ENCODE results near the gene CPPED1. TPM values are rescaled to one million over a fixed set of nuclear protein-coding genes. Genes with fewer than 3 reads are reported as not detected.

The CPPED1 gene
- total and polyA plus RNA-seq, 2 of the 4 experiments (the other 2 are of a cell fraction) = 5.1 to 6.5 TPM

- Histone ChIP-seq H4K20me1 (ENCODE audit: insufficient read depth, low read length) (no peaks in the 10 kb centered on the region), H3K18ac (ENCODE audit: low read depth, low read length) (no peak overlapping the region), H4K91ac (ENCODE audit: insufficient read depth, low read depth, low read length) (no peak overlapping the region), H2BK20ac (ENCODE audit: low read depth, low read length) (no peak overlapping the region), H2AK9ac (replicated peaks; ENCODE audit: low read depth, low read length, poor library complexity) (no peak overlapping the region), H3K4me1 (ENCODE audit: control insufficient read depth, insufficient read depth, low read length) (no peaks in the 10 kb centered on the region), H3K27me3 (ENCODE audit: control insufficient read depth, insufficient read depth, low read length) (no peaks in the 10 kb centered on the region), H3K9me1 (ENCODE audit: insufficient read depth, low read length) (no peaks in the 10 kb centered on the region), H3K79me1 (ENCODE audit: low read depth in 1 of 2, low read length in 2 of 2) (no peaks in the 10 kb centered on the region), H3K9ac (ENCODE audit: low read depth, low read length) (no peak overlapping the region), H3K4me2 (ENCODE audit: low read depth, low read length) (no peak overlapping the region), H4K8ac (ENCODE audit: low read depth in 2 of 2, low read length in 2 of 2) (no peak overlapping the region), H4K5ac (ENCODE audit: low read depth, low read length) (no peak overlapping the region), H3K56ac (ENCODE audit: extremely low read depth, insufficient read depth, low read length) (no peak overlapping the region), H3K23ac (ENCODE audit: low read depth, low read length) (no peak overlapping the region), H2BK120ac (ENCODE audit: low read depth, low read length) (no peak overlapping the region), H2AK5ac (ENCODE audit: low read depth, low read length) (no peak overlapping the region), H2BK15ac (ENCODE audit: low read depth, low read length) (no peak overlapping the region), H2AFZ (replicated peaks; ENCODE audit: low read length, poor library complexity) (peak overlapping the region; percentile 11), H3K4me3 (ENCODE audit: insufficient read depth, low read depth, low read length) (no peak overlapping the region), H3K9me3 (ENCODE audit: control insufficient read depth, insufficient read depth, low read length) (peaks cover 4% of the 10 kb centered on the region), H3K14ac (replicated peaks; ENCODE audit: low read depth, low read length) (no peak overlapping the region), H3K27ac (ENCODE audit: insufficient read depth, low read length) (no peak overlapping the region), H3K4ac (ENCODE audit: low read depth, low read length) (no peak overlapping the region), H2BK5ac (ENCODE audit: low read depth, low read length, poor library complexity, severe bottlenecking) (no peak overlapping the region), H3K36me3 (ENCODE audit: control insufficient read depth, insufficient read depth, low read length) (no peaks in the 10 kb centered on the region)
- dilution Hi-C loops (cut with HindIII; ENCODE audit: low sequenced_read_pairs, unreplicated experiment) (no loop called here), intact Hi-C loops (cut with micrococcal nuclease) (no loop called here), in situ Hi-C loops (cut with MboI; ENCODE audit: low sequenced_read_pairs) (no loop called here)
- ATAC-seq (ENCODE audit: low read depth) (no peak), DNase-seq (no peak)
- no TSS peak for BruUV-seq (replicated peaks)
- no peak for TF ChIP-seq CEBPB (IDR thresholded peaks at IDR 0.05; ENCODE audit: low read depth, low read length)
- TF ChIP-seq, protein P1, sequence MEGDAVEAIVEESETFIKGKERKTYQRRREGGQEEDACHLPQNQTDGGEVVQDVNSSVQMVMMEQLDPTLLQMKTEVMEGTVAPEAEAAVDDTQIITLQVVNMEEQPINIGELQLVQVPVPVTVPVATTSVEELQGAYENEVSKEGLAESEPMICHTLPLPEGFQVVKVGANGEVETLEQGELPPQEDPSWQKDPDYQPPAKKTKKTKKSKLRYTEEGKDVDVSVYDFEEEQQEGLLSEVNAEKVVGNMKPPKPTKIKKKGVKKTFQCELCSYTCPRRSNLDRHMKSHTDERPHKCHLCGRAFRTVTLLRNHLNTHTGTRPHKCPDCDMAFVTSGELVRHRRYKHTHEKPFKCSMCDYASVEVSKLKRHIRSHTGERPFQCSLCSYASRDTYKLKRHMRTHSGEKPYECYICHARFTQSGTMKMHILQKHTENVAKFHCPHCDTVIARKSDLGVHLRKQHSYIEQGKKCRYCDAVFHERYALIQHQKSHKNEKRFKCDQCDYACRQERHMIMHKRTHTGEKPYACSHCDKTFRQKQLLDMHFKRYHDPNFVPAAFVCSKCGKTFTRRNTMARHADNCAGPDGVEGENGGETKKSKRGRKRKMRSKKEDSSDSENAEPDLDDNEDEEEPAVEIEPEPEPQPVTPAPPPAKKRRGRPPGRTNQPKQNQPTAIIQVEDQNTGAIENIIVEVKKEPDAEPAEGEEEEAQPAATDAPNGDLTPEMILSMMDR (conservative IDR thresholded peaks at IDR 0.05; ENCODE audit: low read depth, low read length) = no peak
- no peak for TF ChIP-seq BHLHE40 (IDR thresholded peaks at IDR 0.05; ENCODE audit: low read depth, low read length)
- TF ChIP-seq MXI1 (IDR thresholded peaks at IDR 0.05; ENCODE audit: borderline replicate concordance, low read depth, low read length) = no peak
- no peak for TF ChIP-seq POLR2A (IDR thresholded peaks at IDR 0.05; ENCODE audit: low read depth, low read length)
- no peak for TF ChIP-seq MAFK (IDR thresholded peaks at IDR 0.05; ENCODE audit: low read depth, low read length)
- TF ChIP-seq MAZ (IDR thresholded peaks at IDR 0.05; ENCODE audit: borderline replicate concordance, low read depth, low read length) = no peak
- TF ChIP-seq FOS (IDR thresholded peaks at IDR 0.05; ENCODE audit: low read depth, low read length) = no peak
- TF ChIP-seq SMC3 (IDR thresholded peaks at IDR 0.05; ENCODE audit: low read depth, low read length) = no peak
- 27% methylated on average over 4 of the region's 12 CpGs; no CpG with 5 or more reads in 1 of the 2 experiments for WGBS, 2 experiments (ENCODE audit: extremely low coverage in 2 of 2, insufficient read length in 1 of 2)
- ChIA-PET POLR2A (ENCODE audit: unreplicated experiment) (no interaction called here), CTCF (no interaction called here)
Observed at GRCh38 chr16:12637002-12637401, 166.7 kb downstream of the CPPED1 start.

Data from IMR-90 (cell line).